Astrocyte (in vitro differentiated cells and primary cell): ENCODE data around the gene GGT5. TPM values are rescaled to one million over a fixed set of nuclear protein-coding genes. Genes with fewer than 3 reads are reported as not detected.

Experiments used
- DNase-seq: peaks from one replicate; pipeline ENCODE4 v3.0.0-alpha.2; 2010; ENCODE audit warnings: low read depth
- FAIRE-seq: peaks from 2 replicates; lab custom pipeline; 2011; peaks lifted over from hg19 to GRCh38; lab: Jason Lieb, UNC
- H2AFZ ChIP-seq: 2 replicates; pipeline ENCODE4 v1.6.0; 2012; ENCODE audit warnings: low read depth, low read length, inconsistent platforms
- H3K27ac ChIP-seq: 2 replicates; pipeline ENCODE4 v1.5.1; 2011; ENCODE audit warnings: low read depth, low read length, inconsistent platforms
- H3K27me3 ChIP-seq: 2 replicates; pipeline ENCODE4 v1.6.0; 2011; ENCODE audit warnings: low read length, inconsistent platforms; ENCODE audit not compliant: insufficient read depth
- H3K36me3 ChIP-seq: 2 replicates; pipeline ENCODE4 v1.5.1; 2011; ENCODE audit warnings: low read length, inconsistent platforms; ENCODE audit not compliant: insufficient read depth
- H3K4me1 ChIP-seq: 2 replicates; pipeline ENCODE4 v1.5.1; 2011; ENCODE audit warnings: low read length, inconsistent platforms; ENCODE audit not compliant: insufficient read depth
- H3K4me2 ChIP-seq: 2 replicates; pipeline ENCODE4 v1.6.0; 2012; ENCODE audit warnings: low read length, inconsistent platforms
- H3K4me3 ChIP-seq: 2 replicates; pipeline ENCODE4 v1.5.1; 2011; ENCODE audit warnings: low read depth, mild to moderate bottlenecking, low read length, inconsistent platforms; ENCODE audit not compliant: insufficient read depth
- H3K79me2 ChIP-seq: 2 replicates; pipeline ENCODE4 v1.6.0; 2012; ENCODE audit warnings: mild to moderate bottlenecking, low read length, inconsistent platforms; ENCODE audit not compliant: insufficient read depth
- H3K9ac ChIP-seq: 2 replicates; pipeline ENCODE4 v1.6.0; 2012; ENCODE audit warnings: mild to moderate bottlenecking, low read length, inconsistent platforms
- H3K9me3 ChIP-seq: 2 replicates; pipeline ENCODE4 v1.5.1; 2012; ENCODE audit warnings: low read depth, mild to moderate bottlenecking, low read length, inconsistent platforms; ENCODE audit not compliant: insufficient read depth
- H4K20me1 ChIP-seq: 2 replicates; pipeline ENCODE4 v1.6.0; 2012; ENCODE audit warnings: low read length, inconsistent platforms; ENCODE audit not compliant: insufficient read depth
- H3K27ac Mint-ChIP-seq: one replicate; pipeline ENCODE4 v1.8.0; 2021; ENCODE audit warnings: mild to moderate bottlenecking, mixed read lengths; ENCODE audit not compliant: unreplicated experiment
- H3K27me3 Mint-ChIP-seq: one replicate; pipeline ENCODE4 v1.8.0; 2021; ENCODE audit warnings: low read depth, mixed read lengths; ENCODE audit not compliant: unreplicated experiment
- H3K36me3 Mint-ChIP-seq: one replicate; pipeline ENCODE4 v1.8.0; 2021; ENCODE audit warnings: low read depth, mixed read lengths; ENCODE audit not compliant: unreplicated experiment
- H3K4me1 Mint-ChIP-seq: one replicate; pipeline ENCODE4 v1.8.0; 2021; ENCODE audit warnings: low read depth, mixed read lengths; ENCODE audit not compliant: unreplicated experiment
- H3K4me3 Mint-ChIP-seq: one replicate; pipeline ENCODE4 v1.8.0; 2021; ENCODE audit warnings: mild to moderate bottlenecking, moderate library complexity, mixed read lengths; ENCODE audit not compliant: unreplicated experiment
- H3K9me3 Mint-ChIP-seq: one replicate; pipeline ENCODE4 v1.8.0; 2021; ENCODE audit warnings: mild to moderate bottlenecking, mixed read lengths; ENCODE audit not compliant: unreplicated experiment
- EZH2 ChIP-seq: IDR thresholded peaks from 2 replicates; pipeline ENCODE4 v1.6.1; 2012; ENCODE audit warnings: mild to moderate bottlenecking, low read length, inconsistent platforms; ENCODE audit not compliant: insufficient read depth
- total RNA-seq: library from RNA; stranded (reverse); gene quantifications from 2 replicates; pipeline ENCODE4 v1.2.1, GENCODE V29; 2021
- TF ChIP-seq, protein P1 (sequence below): IDR thresholded peaks from 2 replicates; pipeline ENCODE4 v1.5.1; 2011; ENCODE audit warnings: low read depth, mild to moderate bottlenecking, inconsistent platforms, low read length, moderate library complexity; ENCODE audit not compliant: insufficient read depth

Gene GGT5
- total RNA-seq, 1 donor from 2014 or later: 0.64 TPM

- Histone ChIP-seq H3K36me3 (no peaks in the 10 kb centered on the region), H3K27ac (no peak overlapping the region), H2AFZ (no peak overlapping the region), H3K9ac (no peak overlapping the region), H3K9me3 (no peaks in the 10 kb centered on the region), H3K4me3 (no peak overlapping the region), H3K4me1 (no peaks in the 10 kb centered on the region), H3K27me3 (no peaks in the 10 kb centered on the region), H4K20me1 (peaks cover 8% of the 10 kb centered on the region), H3K4me2 (no peak overlapping the region), H3K79me2 (no peaks in the 10 kb centered on the region)
- peaks cover 4% of the 10 kb centered on the region for H3K36me3 Mint-ChIP-seq
- TF ChIP-seq, protein P1, sequence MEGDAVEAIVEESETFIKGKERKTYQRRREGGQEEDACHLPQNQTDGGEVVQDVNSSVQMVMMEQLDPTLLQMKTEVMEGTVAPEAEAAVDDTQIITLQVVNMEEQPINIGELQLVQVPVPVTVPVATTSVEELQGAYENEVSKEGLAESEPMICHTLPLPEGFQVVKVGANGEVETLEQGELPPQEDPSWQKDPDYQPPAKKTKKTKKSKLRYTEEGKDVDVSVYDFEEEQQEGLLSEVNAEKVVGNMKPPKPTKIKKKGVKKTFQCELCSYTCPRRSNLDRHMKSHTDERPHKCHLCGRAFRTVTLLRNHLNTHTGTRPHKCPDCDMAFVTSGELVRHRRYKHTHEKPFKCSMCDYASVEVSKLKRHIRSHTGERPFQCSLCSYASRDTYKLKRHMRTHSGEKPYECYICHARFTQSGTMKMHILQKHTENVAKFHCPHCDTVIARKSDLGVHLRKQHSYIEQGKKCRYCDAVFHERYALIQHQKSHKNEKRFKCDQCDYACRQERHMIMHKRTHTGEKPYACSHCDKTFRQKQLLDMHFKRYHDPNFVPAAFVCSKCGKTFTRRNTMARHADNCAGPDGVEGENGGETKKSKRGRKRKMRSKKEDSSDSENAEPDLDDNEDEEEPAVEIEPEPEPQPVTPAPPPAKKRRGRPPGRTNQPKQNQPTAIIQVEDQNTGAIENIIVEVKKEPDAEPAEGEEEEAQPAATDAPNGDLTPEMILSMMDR: no peak
- no peak for TF ChIP-seq EZH2
- no peaks in the 10 kb centered on the region for H3K27me3 Mint-ChIP-seq
- no peaks in the 10 kb centered on the region for H3K9me3 Mint-ChIP-seq
- no peak overlapping the region for H3K4me3 Mint-ChIP-seq
- no peak overlapping the region for H3K27ac Mint-ChIP-seq
- DNase-seq (no peak), FAIRE-seq (no peak)
- H3K4me1 Mint-ChIP-seq: no peaks in the 10 kb centered on the region
Observed at GRCh38 chr22:24176630-24177029, 68.3 kb downstream of the GGT5 start.

DNA sequence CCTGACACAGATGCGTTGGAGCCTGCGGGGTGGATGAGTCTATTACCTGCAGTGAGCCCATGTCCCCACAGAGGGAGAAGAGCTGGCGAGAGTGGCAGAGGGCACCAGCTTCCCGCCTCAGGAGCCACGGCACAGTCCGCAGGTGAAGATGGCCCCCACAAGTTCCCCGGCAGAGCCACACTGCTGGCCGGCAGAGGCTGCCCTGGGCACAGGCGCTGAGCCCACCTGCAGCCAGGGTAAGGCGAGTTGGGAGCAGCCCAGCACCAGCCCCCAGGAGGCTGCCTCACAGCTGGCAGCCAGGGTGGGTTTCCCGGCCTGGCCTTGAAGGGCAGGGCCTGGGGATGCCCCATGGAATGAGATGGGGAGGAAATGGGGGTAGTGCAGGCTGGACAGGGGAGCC lies 68.8 kb downstream of the GGT5 start:
- peaks cover 4% of the 10 kb centered on the region for H3K36me3 Mint-ChIP-seq
- H3K27me3 Mint-ChIP-seq: no peaks in the 10 kb centered on the region
- no peak overlapping the region for H3K4me3 Mint-ChIP-seq

More for the DNA sequence above, 68.8 kb downstream of the GGT5 start:
- Mint-ChIP-seq H3K27ac (no peak overlapping the region), H3K9me3 (no peaks in the 10 kb centered on the region), H3K4me1 (no peaks in the 10 kb centered on the region)
- Histone ChIP-seq H3K9me3 (no peaks in the 10 kb centered on the region), H3K9ac (no peak overlapping the region), H3K4me2 (no peak overlapping the region), H3K4me3 (no peak overlapping the region), H3K36me3 (no peaks in the 10 kb centered on the region), H4K20me1 (peaks cover 8% of the 10 kb centered on the region), H3K27me3 (no peaks in the 10 kb centered on the region), H3K4me1 (no peaks in the 10 kb centered on the region), H2AFZ (no peak overlapping the region), H3K27ac (no peak overlapping the region), H3K79me2 (no peaks in the 10 kb centered on the region)
- TF ChIP-seq, protein P1: no peak
- no peak for TF ChIP-seq EZH2
- FAIRE-seq (no peak), DNase-seq (no peak)
